Mononuclear cell (primary cell): ENCODE data around the gene SOCS6. TPM values are rescaled to one million over a fixed set of nuclear protein-coding genes. Genes with fewer than 3 reads are reported as not detected.

Experiments used
- H3K27me3 ChIP-seq: 2 replicates; pipeline ENCODE4 v1.6.0; 2011; ENCODE audit warnings: low read length, control low read depth; ENCODE audit not compliant: insufficient read depth
- H3K4me1 ChIP-seq: 2 replicates; pipeline ENCODE4 v1.5.1; 2011; ENCODE audit warnings: mild to moderate bottlenecking, low read length, control low read depth; ENCODE audit not compliant: insufficient read depth
- H3K4me3 ChIP-seq: 2 replicates; pipeline ENCODE4 v1.5.1; 2011; ENCODE audit warnings: mild to moderate bottlenecking, low read length, moderate library complexity
- H3K9me3 ChIP-seq: 2 replicates; pipeline ENCODE4 v1.5.1; 2011; ENCODE audit warnings: low read depth, mild to moderate bottlenecking, control low read depth, low read length
- total RNA-seq: library from RNA; depleted of rRNA; stranded (reverse); fragments of >200 nt; gene quantifications from one replicate; pipeline ENCODE4 v1.2.3, GENCODE V29; 2012

Gene SOCS6
- total RNA-seq, 1 donor: 12.0 TPM

DNA sequence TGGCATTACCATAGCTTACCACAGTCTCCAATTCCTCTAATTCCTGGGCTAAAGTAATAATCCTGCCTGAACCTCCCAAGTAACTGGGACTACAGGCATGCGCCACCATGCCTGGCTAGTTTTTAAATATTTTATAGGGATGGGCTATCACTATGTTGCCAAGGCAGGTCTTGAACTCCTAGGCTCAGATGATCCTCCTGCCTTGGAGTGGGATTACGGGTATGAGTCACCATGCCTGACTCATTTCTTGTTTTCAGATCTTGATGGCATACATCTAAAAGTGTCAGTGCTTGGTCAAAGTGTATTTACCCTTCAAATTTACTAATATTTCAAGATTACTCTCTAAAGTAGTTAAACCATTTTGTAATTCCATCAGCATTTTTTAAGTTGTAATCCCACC lies 9.4 kb upstream of the SOCS6 start:
- peaks cover 8% of the 10 kb centered on the region for H3K4me1 ChIP-seq

DNA sequence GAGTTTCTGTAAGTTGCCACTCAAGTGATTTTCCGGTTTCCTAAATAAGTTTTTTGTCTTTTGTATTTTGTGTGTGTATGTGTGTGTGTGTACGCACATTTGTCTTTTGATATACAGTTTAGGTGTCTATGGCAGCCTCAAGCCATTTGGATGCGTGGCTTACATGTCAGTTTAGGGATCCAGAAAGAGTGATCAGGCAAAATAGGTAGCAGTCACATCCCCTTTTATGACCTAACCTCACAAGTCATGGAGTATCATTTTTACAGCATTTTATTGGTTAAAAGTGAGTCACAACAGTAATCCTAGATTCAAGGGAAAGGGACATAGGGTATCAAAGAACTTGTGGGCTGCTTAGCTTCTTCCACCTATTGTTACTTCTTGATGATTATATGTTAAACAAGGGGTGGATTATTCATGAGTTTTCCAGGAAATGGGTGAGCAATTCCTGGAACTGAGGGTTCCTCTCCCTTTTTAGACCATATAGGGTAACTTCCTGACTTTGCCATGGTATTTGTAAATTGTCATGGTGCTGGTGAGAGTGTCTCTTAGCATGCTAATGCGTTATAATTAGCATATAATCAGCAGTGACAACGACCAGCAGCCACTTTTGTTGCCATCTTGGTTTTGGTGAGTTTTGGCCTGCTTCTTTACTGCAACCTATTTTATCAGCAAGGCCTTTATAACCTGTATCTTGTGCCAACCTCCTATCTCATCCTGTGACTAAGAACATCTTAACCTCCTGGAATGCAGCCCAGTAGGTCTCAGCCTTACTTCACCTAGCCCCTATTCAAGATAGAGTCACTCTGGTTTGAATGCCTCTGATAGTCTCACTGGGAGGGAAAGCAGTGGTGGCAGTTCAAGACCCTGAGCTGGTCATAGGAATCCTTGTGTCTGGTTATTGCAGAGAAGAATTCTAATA lies 8.6 kb upstream of the SOCS6 start:
- H3K9me3 ChIP-seq: peaks cover 7% of the 10 kb centered on the region
- peaks cover 16% of the 10 kb centered on the region for H3K4me1 ChIP-seq
- H3K4me3 ChIP-seq: no peak overlapping the region
- H3K27me3 ChIP-seq: no peaks in the 10 kb centered on the region

More for the DNA sequence above, 9.4 kb upstream of the SOCS6 start:
- Histone ChIP-seq H3K9me3 (peaks cover 7% of the 10 kb centered on the region), H3K4me3 (no peak overlapping the region), H3K27me3 (no peaks in the 10 kb centered on the region)

DNA sequence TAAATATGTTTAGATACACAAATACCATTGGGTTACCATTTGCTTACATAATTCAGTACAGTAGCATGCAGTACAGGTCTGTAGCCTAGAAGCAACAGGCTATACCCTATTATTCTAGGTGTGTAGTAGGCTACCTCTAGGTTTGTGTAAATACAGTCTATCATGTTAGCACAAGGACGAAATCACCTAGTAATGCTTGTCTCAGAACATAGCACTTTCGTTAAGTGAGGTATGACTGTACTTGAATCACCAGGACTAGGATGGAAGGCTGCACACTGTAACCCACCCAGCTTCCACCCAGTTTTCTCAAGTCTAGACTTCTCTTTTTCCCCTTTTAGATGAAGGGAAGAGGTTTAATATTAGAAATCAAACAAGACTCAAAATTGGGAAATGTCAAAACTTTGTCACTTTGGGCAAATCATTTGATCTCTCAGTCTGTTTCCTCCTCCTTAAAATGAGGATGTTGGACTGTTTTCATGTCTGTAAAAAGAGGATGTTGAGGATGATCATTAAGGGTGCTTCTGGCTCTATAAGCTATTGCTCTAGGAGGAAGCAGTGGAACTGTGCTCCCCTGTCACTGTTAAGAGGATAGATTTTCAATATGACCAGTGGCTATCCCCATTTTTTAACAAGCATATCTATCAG lies 3.7 kb upstream of the SOCS6 start:
- H3K9me3 ChIP-seq: peaks cover 7% of the 10 kb centered on the region
- H3K4me1 ChIP-seq: peaks cover 37% of the 10 kb centered on the region
- H3K27me3 ChIP-seq: peaks cover 9% of the 10 kb centered on the region
- H3K4me3 ChIP-seq: no peak overlapping the region

DNA sequence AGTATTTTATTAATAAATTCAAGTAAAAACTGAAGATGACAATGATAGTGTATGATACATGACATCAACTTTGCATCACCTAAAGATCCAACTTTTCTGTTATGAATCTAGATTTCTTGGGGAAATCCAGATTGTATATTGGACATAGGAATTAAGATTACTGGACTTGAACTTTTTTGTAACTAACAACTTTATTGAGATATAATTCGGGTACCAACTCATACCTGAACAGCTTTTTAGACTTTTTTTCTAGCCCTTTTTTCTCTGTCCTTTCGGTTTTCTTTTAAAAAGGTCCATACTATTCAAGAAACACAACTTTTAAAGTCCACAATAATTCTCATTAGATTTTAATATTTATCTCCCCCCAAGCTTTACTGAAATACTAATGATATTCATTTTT lies 1.1 kb upstream of the SOCS6 start:
- Histone ChIP-seq H3K4me3 (no peak overlapping the region), H3K4me1 (peaks cover 56% of the 10 kb centered on the region), H3K27me3 (peaks cover 14% of the 10 kb centered on the region), H3K9me3 (no peaks in the 10 kb centered on the region)

DNA sequence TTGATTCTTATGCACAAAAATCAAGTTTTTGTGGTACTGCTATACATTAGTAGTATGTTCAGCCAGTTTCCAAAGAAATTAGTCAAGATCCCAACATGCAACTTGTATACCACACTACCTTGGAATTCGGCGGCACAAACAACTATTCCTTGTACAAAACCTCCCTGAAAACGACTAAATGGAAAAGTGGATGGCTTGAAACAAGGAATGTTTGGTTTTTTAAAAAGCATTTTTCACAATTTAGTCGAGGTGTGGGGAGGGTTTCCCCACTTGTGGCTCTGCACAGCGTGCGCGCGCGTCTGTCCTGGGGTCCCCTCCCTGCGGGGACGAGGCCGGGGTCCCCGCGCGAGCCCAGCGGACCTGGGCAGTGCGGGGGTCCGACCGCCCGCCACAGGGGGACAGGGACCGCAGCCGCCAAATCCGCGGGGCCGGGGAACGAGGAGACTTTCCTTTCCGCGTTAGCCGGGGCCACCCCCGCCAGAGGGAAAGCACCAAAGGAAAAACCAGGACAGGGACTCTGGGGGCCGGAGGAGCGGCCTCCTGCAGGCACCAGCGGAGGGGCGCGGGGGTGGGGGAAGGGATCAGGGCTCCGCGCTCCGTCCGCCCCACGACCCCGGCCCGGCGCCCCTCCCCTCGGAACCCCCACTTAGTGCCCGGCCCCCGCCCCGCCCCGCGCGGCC lies 534 bp upstream of the SOCS6 start:
- H3K4me1 ChIP-seq: peaks cover 58% of the 10 kb centered on the region
- H3K4me3 ChIP-seq: peak overlapping the region; percentile 28
- H3K9me3 ChIP-seq: no peaks in the 10 kb centered on the region
- peaks cover 14% of the 10 kb centered on the region for H3K27me3 ChIP-seq

DNA sequence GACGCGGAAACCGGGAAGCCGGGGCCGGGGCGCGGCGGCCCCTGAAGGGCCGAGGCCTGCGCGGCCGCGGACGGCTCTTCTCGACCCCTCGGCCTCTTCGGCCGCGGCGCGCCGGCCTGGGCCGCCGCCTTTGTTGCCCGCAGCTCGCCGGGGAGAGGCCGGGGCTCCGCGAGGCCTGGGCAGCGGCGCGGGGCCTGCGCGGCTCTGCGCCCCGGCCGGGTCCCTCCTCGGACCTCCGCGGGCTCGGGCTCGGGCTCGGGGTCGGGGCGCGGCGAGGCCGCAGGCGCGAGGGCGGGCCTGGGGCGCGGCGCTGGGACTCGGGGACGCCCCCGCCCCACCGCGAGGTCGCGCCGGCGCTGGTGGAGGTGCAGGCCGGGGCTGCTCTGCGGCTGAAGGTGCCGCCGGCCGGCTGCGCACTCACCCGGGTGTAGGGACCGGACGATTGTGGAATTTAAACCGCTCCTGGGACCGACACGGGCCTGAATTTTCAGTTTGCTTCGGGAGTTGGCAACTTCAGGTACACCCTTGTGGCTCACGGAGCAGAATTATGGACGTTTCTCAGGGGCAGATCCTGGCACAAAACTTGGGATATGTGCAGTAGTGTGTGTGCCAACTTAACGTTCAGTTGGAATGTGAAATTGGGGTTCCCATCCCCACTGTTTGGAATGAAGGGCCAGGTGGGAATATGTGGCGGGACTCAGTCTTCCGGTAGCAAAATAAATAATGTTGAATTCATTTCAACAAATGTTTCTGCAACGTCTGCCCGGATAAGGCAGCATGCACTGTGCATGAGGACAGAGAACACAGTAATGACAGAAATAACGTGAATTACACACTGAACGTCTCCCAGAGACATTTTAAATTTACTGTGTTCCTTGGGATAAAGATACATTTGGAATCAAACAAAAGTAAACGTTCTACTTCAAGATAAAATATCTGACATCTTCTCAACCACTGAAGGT lies 787 bp downstream of the SOCS6 start:
- Histone ChIP-seq H3K4me1 (peaks cover 48% of the 10 kb centered on the region), H3K9me3 (no peaks in the 10 kb centered on the region), H3K27me3 (peaks cover 14% of the 10 kb centered on the region), H3K4me3 (peak overlapping the region; percentile 48)

DNA sequence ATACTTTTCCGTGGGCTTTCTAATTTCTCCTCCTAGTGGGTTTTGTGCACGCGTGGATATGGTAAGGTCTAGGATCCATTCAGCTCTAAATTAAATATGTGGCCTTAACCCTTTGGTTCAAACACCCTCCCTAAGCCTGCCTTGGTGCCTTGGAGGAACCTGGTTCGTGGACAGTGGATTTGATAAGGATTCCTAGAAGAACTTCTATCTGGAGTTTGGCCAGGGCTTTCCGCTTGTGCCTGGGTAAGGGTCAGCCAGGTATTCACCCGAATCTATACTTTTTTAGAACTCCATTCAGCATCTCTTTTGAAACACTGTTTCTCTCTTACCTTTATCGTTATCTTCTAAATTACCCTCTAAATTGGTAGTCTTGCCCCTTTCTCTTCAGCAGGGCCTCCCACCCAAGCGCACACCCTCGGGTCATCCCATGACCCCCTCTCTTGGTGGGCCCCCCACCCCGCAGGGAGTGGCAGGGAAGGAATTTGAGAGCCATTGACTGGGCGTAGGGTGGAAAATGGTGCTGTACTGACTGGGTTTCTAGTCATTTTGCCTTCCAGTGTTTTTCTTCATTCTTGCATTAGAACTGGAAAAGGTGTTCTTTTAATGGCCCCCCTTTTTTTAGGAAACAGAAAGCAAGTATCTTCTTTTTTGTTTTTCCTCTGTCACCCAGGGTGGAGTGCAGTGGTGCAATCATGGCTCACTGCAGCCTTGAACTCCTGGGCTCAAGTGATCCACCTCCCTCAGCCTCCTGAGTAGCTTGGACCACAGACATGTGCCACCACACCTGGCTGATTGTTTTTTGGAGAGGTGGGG lies 1.8 kb downstream of the SOCS6 start:
- H3K4me3 ChIP-seq: no peak overlapping the region
- no peaks in the 10 kb centered on the region for H3K9me3 ChIP-seq
- H3K27me3 ChIP-seq: peaks cover 14% of the 10 kb centered on the region
- H3K4me1 ChIP-seq: peaks cover 38% of the 10 kb centered on the region

DNA sequence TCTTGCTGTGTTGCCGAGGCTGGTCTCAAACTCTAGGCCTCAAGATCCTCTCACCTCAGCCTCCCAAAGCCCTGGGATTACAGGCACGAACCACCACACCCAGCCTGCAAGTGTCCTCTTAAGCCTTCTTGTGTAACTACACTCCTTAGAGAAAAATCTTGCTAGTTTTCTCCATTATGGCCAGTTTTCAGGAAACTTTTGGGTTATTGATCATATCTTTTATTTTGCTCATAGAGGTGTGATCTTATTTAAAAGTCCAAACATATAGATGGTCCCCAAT lies 2.4 kb downstream of the SOCS6 start:
- no peak overlapping the region for H3K4me3 ChIP-seq

DNA sequence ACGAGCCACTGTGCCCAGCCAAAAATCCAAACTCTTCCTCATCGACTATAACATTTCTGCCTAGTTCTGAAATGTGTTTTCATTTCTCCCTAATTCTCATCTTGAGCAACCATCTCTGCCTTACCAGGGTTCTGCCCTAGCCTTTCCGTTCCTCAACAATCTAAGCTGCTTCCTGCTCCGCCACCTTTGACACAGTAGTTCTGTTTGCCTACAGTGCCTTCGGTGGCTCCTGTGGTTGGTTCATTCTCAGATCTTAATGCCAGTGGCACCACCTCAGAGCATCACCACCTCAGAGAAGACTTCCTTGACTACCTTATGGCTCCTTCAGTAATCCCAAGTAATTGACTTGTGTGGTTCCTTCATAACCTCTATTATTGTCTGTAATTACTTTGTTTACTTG lies 3.8 kb downstream of the SOCS6 start:
- H3K27me3 ChIP-seq: peaks cover 14% of the 10 kb centered on the region
- H3K4me3 ChIP-seq: no peak overlapping the region
- H3K4me1 ChIP-seq: peaks cover 37% of the 10 kb centered on the region
- no peaks in the 10 kb centered on the region for H3K9me3 ChIP-seq

More for the DNA sequence above, 2.4 kb downstream of the SOCS6 start:
- Histone ChIP-seq H3K9me3 (no peaks in the 10 kb centered on the region), H3K4me1 (peaks cover 38% of the 10 kb centered on the region), H3K27me3 (peaks cover 14% of the 10 kb centered on the region)

DNA sequence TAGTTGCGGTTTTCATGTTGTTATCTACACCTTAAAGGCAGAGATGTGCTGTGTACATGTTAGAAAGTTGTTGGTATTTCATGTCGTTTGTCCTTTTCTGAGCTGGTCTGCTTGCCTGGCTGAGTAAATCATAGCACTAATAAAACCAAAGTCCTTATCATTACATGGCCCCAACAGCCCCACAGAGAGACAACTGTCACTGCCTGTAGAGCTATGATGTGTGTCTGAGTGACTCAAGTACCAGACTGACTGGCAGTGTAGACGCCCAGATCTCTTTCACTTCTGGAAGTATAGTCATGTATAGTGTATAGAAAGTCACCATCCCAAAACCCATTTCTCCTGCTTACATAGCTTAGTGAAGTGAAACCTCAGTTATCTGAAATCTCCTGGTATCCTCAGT lies 4.3 kb downstream of the SOCS6 start:
- Histone ChIP-seq H3K4me3 (no peak overlapping the region), H3K4me1 (peaks cover 36% of the 10 kb centered on the region), H3K27me3 (peaks cover 10% of the 10 kb centered on the region), H3K9me3 (no peaks in the 10 kb centered on the region)

DNA sequence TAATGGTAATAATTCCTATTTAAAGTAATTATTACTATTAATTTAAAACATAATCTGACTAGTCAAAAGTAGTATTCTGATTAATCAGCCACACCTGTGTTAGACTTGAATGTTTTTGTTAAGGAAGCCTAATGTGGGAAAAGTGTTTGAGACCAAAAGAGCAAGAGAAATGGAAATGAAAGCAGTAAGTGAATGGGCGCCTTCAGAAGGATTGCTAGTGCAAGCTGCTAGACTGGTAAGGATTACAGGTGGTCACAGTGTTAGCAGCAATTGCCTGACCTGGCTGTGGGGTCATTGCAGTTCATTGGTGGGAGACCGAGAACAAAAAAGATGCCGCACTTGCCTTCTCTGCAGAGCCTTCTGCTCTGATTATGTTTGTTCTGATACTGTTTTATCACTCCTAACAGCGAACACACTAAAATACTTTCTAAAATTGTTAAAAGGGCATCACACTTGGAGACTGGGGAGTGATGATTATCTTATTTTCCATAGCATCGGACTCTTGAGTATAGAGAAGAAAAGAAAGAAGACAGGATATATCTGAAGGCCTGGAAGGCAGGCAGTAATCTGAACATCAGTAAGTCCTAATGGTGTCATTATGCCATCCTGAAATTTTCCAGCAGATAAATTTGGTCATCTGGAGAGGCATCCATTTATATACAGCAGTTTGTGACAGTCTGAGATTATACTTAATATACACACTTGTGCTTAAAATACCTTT lies 5.8 kb downstream of the SOCS6 start:
- peaks cover 33% of the 10 kb centered on the region for H3K4me1 ChIP-seq
- peaks cover 10% of the 10 kb centered on the region for H3K27me3 ChIP-seq
- no peaks in the 10 kb centered on the region for H3K9me3 ChIP-seq
- H3K4me3 ChIP-seq: no peak overlapping the region

DNA sequence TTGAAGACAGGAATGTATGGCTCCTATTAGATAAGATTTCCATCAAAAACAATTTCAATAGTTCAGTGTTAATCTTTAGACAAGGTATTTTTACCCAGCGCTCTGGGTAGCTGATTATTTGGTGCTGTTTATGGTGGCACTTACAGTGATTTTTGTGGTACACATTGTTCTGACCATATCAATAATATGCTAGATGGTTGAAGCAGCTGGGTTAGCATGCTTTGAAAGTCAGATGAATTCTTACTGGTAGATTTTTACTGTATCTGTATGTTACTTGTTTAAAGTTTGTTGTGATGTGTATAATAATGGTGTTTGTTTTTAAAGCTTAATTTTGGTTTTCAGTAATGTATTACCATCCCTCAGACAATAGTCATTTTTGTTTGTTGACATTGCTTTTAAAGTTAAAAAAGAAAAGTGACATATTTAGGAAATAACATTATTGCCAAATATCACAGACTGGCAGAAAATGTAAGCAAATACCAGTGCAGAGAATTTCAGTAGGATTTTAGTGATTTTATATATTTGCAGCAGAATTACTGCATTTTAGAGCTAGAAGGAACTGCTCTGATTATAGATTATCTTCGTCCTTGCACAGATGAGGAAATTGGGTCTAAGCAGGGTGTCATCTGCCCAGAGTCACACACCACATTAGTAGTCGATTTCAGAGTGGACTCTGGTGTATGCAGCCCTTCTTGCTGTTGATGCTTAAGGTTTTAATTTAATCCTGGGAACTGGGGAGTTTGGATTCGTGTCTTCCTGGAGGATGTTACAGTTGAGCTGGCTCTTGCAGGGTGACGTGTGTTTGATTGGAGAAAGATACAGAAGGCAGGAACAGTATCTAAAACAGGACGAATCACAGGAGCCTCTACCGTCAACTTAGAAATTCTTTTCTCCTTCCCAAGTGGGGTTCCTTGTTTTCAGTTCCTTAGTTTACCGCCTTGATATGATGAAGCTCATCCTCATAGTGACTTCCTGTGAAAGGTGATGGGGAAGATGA lies 6.6 kb downstream of the SOCS6 start:
- H3K27me3 ChIP-seq: peaks cover 5% of the 10 kb centered on the region
- H3K4me1 ChIP-seq: peaks cover 26% of the 10 kb centered on the region
- no peaks in the 10 kb centered on the region for H3K9me3 ChIP-seq
- no peak overlapping the region for H3K4me3 ChIP-seq
